CD4-positive, alpha-beta T cell treated with Interleukin-12 subunit alpha and Interleukin-12 subunit beta, for 1 hour (primary cell): ENCODE results near the gene IL5RA.

ENCODE experiments used
- DNase-seq: peaks from one replicate; pipeline ENCODE4 v3.0.0-alpha.2; 2020

Gene IL5RA, protein sequence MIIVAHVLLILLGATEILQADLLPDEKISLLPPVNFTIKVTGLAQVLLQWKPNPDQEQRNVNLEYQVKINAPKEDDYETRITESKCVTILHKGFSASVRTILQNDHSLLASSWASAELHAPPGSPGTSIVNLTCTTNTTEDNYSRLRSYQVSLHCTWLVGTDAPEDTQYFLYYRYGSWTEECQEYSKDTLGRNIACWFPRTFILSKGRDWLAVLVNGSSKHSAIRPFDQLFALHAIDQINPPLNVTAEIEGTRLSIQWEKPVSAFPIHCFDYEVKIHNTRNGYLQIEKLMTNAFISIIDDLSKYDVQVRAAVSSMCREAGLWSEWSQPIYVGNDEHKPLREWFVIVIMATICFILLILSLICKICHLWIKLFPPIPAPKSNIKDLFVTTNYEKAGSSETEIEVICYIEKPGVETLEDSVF

DNA sequence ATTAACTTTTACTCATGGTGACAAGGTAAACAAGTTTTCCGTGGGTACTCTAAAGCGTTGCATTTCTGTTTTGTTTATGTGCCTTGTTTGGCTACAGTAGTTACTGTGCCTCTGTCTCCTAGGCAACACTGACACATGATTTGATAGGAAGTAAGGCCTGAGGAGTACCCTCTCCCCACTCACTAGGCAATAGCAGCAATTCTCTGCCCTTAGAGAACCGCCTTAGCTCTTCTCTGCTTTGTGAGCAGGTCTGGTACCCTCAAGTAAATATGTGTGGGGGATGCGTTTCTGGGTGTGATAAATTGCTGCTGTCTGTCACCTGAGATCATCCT lies at the start of gene IL5RA:
TSS of gene IL5RA (minus strand) at position 76 of the 332 bp plus-strand sequence. CDS start 5,390 bp downstream, outside the sequence.
- peak; percentile 69 for DNase-seq

DNA sequence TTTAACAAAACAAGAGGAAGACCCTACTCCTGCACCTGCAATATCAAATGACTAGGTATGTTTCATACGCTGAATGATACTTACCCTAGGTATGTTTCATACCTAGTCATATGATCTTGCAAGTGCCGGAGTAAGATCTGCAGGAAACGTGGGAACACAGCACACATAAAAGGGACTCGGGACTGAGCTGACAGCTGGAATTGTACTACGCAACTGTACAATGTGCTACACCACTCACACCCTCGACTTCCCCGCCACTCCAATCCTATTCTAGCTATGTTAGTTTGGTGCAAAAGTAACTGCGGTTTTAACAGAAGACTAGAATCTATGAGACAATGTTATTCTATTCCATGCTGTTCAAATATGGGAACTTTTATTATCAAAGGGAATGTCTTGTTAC lies 47.3 kb upstream of the IL5RA start:
- DNase-seq, result no peak

DNA sequence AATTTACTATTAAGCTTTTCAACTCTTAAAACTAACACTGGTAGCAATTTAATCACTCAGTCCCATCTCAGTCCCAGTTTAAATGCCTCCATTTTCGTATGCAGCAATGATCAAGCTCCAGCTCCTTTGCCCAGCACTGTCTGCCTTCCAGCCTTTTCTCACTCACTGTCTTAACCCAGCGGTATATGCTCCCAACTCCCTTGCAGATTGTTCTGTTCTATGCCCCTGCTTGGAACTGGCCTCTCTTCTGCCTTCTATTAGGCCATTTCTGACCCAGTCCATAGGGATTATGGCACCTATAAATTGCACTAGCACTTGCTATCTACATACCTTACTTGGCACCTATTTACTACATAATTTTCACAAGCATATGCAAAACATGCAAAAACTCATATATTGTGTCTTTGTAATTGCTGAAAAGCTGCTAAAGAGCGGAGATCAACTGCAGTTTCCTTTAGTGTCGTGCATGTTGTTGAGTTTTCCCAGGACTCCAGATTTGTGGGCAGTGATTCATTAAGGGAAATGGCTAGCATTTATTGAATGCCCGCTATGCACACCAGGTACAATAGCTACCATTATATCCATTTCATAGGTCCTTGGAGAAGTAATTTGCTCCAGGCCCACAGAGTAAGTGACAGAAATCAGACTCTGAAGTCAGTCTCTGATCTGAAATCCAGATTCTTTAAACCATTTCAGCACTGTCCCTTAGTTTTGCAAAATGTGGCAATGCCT lies 44.9 kb upstream of the IL5RA start:
- no peak for DNase-seq

DNA sequence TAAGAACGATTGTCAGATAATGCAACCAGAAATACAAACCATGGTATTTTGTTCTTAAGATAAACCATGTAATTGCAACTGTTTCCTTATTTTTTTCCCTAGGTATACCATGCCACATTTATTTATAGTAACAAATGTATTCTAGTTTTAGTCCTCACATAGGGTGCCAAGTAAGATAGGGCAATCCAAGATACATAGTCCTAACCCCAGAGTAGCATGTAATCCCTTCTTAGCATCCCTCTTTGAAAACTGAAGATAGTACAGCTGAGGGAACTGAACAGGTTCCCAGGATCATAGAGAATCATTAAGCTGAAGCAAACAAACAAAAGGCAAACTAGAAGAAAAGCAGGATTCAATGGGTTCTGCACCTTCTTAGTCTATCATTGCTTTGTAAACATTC lies 41.3 kb upstream of the IL5RA start:
- no peak for DNase-seq

DNA sequence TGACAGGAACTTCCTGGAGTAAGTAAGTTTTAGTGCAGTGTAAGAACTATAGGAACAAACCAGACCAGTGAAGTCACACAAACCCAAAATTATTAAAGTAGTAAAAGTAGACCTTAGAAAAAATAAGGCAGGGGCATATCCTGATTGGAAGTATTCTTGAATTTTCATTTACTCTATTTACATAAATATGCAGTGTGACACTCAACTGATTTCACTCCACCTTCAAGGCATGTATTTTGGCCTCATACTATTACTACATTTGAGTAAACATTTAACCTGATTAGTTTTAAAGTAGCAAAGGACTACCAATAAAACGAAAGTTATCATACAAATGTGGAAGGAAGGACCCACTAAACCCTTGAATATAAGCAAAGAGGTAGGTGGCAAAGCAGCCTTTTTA lies 39.4 kb upstream of the IL5RA start:
- no peak for DNase-seq

DNA sequence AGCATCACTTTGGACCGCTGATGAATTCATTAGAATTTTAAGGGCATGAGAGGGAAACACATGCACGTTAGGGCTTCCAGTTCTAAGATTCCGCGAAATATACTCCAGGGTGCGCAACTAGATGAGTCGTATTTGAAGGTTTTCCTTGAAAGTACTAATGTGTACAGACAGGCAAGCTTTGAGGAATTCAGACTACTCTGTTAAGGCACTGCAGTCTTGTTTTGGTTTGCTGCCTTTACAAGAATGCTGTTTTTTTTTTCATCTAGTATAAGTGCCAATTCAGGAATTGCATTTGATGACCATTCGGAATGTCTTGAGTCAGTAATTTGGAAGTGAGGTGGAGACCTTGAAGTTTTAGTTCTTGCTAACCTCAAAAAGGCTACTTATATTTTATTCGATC lies 35.7 kb upstream of the IL5RA start:
- no peak for DNase-seq

DNA sequence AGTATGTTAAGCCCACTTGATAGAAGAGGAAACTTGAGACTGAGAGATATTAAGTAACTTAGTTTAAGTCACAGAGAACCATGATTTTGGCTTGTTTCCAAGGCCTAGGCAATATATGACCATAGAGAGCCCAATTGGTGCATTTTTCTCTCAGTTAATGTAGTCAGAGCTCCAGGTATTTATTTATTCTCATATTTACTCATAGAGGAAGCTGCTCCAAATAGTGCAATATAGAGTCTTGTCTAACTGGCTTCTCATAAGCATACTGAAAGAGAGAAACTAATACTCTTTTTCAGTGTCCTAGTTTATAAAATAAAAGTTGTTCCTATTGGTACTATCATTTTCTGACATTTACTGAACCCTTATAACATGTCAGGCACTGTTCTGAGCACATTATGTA lies 31.8 kb upstream of the IL5RA start:
- DNase-seq, result no peak

DNA sequence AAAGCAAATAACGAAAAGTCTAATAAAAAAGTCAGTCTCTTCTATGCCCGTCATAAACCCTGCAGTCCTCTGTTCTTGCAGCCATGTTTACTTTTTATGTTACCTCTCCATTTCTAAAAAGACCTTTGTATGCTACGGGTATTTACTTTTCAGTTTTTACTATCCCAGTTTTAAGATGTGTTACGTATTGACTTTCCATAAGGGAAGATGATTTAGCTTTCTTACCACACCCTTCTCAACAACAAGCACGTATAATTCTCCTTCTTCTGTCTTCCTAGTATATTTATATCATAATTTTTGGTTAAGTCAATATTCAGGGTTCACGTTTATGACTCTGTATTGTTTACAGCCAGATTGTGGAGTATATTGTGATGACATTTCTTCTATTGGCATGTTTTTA lies 27.4 kb upstream of the IL5RA start:
- DNase-seq, result no peak

DNA sequence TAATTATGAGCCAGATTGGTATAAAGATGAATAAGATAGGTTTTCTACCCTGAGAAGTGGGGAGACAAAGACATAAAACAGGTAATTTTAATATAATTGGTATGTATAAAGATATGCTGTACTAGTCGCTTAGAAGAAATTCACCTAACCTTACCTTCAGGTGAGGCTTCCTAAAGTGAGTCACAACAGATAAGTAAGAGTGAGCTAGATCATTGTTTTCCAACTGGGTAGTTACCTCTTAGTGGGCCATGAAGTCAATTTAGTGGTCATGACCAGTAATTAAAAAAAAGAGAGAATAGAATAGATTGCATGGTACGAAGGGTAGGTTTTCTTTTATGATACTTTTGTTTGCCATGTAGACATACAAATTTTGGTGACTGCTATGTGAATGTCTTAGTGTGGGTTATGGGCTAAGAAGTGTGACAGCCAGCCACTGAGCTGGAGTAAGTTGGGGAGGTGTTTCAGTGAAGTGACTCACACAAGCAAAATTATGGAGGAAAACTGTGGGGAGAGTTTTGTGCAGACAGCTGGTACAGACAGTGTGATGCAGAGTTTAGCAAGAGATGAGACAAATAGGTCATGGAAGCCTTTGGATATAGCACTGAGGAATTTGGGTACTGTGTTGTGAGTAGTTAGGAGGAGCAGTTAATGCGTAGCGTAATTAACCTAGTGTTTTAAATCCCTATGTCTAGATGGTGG lies 24.7 kb upstream of the IL5RA start:
- no peak for DNase-seq

DNA sequence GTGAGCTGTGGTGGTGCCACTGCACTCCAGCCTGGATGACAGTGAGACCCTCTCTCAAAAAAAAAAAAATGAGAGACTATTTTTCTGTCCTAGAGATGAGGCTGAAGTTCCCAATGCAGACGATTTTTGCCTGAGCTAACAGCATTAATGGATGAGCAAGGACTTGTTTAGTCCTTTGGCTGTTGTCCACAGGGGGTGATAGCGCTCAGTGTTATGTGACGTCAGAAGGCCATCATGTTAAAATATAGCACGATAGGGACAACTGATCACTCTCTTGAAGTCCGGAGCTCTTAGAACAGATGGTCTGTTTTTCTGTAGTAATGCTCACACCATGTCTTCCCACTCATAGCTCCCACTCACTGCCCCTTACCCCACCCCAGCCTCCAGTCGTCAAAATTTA lies 23.3 kb upstream of the IL5RA start:
- DNase-seq, result no peak

DNA sequence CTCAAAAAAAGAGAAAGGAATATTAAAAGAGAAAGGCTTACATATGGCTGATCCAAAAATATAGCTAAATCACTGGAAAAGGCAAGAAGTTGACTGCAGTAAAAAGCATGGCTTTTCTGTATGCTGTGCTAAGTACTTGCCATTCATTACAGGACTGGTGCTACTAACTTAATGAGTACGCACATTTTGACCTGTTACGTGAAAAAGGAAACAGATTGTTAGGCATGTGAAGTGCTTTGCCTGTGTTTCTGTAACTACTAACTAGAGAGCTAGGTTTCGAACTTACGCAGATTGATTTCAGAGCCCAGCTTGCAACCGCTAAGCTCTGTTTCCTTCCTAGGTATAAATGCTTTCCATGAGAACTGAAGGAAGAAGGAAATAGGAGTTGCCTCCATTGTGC lies 19.4 kb upstream of the IL5RA start:
- no peak for DNase-seq

DNA sequence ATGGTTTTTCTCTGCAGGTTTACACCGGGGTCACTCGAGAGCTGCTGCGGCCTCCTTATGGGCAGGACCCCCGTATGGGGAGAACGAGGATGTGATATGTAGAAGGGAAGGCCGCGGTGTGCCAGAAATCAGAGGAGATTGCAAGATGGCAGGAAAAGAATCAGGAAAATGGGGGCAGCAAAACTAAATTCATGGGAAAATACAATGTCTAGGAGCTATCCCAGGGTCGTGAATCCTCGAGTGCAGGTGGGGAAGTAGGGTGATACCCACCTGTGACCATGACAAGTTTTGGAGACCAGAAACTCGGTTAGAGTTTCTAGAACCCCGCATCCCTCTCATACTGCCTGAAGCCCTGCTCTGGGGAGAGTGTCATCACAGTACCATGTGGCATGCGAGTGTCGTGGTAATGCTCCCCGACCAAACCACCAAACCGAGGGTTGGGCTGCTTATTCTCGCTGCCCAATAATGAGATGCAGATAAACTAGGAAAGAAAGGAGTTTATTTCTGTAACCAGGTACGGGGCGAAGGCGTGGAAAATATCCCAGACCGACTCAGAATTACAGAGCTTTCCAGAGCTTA lies 17.3 kb upstream of the IL5RA start:
- DNase-seq, result peak; percentile 50

DNA sequence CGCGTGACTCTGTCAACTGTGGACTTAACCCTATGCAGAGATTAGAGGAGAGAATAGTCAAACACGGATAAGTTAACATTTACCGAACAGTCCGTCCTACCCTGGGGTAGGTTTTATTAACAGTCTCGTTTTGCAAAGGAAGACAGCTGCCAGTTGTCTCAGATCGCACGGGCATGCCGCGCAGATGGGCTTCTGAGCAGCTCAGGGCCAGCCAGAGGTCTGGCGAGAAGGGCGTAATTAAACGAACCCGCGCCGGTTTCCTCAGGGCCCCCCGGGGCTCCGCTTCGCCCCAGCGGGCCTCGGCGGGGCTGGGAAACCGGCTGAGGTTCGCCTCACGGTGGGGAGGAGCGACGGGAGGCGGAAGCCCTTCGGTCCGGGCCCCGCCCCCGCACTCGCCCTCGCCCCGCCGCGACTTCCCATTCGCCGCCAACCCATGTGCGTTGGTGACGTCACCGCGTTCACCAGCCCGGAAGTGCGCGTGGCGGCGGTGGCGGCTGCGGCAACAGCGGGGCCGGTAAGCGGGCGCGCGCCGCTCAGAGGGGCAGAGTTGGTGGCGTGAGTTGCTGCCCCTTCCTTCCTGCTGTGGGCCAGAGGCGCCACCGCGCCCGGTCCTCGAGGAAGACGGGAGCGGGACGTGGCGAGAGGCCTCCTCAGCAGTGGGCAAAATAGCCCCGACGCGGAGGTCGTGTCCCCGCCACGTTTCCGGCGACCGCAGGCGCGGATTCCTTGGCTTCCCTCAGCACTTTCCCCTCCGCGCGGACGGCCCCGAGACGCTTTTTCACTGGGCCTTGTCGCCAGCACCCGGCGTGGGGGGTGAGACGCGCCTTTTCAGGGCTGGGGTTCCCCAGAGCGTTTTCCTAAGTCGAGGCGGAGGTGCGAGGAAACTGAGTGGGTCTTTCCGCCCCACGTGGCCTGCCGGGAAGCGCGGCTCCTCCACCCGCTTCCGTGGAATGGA lies 16.6 kb upstream of the IL5RA start, which contains the start of gene TRNT1:
TSS of gene TRNT1 (plus strand) at position 464 of the 955 bp plus-strand sequence. CDS start 2,101 bp downstream, outside the sequence.
- DNase-seq, result peak; percentile 95

DNA sequence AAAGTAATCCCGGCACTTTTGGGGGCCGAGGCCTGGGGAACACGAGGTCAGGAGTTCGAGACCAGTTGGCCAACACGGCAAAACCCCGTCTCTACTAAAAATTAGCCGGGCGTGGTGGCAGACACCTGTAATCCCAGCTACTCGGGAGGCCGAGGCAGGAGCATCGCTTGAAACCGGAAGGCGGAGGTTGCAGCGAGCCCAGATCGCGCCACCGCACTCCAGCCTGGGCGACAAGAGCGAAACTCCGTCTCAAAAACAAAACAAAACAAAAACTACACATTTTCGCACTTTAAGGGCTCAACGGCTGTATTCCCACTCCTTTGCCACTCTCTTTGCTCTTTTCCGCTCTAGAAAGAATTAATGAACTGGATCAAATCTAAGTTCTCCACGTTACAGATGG lies 15.8 kb upstream of the IL5RA start:
- DNase-seq, result peak; percentile 17

DNA sequence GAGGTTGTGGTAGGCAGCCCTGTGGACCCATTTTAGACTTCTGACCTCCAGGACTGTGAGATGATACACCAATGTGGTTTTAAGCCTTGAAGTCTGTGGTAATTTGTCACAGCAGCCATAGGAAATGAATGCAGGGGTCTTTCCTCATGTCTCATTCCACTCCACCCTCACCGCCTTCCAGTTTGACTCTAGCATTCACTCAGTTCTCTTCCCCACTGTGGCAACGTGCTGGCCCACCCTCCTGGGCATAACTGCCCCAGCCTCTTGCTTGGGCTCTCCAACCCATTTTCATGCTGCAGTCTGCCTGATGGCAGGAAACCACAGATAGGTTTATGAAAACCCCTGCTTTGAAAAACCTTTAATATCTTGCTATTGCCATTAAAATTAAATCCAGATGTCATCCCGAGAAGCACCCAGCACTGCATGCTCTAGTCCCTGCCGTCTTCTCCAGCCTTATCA lies 9.2 kb upstream of the IL5RA start:
- DNase-seq, result no peak

DNA sequence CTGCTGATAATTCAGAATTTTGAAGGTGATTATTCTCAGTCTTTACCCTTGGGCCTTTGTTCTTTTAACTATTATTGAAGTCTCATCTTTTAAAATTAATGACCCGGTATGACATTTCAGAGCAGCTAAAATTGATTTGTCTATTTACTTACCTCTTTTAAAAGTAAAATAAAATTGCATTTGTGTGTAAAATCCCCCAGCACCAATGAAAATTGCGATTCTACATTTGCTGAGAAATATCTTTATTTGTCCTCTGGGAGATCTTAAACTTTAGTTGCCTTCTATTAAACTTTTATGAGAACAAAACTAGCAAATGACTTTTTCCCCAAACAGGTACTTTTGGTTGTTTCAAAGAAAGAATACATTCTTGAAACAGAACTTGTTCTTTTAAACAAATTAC lies 7.5 kb upstream of the IL5RA start:
- DNase-seq, result no peak

DNA sequence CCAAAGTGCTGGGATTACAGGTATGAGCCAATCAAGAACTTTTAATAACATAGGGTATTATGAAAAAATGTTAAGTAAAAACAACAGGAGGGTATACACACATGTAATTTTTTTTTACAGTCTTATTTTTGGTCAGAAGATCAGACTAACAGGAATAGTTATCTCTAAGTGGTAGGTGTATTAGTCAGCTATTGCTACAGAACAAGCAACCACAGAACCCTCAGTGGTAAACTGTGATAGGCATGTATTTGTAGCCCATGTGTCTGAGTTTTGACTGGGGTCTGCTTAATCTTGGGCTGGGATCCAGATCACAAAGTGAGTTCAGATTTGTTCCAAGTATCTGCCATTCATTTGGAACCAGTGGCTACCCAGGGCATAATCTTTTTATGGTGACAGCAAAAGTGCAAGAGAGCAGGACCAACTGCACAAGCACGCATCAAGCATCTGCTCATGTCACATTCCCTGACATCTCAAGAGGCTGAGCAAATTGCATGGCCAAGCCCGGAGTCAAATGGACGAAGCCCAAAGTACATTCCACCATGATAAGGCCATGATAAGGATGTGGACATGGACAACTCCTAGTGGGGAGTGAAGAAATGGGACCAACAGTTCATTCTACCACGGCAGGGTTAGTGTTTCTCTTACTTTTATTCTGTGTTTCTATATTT lies 3.0 kb upstream of the IL5RA start:
- no peak for DNase-seq

DNA sequence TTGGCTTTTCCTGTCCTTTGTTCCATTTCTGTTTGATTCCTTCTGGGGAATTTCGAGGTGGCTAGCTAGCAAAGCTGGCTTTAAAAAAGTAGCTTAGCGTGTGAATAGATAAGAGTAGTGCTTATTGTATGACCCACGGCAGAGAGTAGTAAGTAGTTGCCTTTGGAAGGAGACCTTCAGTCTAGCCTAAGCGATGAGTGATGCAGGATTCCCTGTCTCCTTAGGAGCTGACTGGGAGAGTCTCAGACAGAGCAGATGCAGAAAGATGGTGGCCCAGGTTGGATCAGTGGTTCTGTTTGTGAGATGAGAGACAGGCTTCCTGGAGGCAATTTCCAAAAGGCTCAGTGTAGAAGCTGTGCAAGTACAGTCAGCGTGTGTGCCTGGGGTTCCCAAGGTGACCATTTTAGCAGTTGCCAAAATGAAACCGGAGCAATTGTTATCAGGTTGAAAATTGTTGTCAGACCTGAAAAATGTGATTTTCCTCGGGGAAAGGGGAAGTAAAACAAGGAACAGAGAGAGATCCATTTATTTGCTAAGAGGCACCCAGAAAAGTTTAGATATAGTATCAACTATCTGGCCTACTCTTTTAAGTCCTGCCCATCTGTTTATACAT lies 681 bp upstream of the IL5RA start:
- DNase-seq, result no peak

DNA sequence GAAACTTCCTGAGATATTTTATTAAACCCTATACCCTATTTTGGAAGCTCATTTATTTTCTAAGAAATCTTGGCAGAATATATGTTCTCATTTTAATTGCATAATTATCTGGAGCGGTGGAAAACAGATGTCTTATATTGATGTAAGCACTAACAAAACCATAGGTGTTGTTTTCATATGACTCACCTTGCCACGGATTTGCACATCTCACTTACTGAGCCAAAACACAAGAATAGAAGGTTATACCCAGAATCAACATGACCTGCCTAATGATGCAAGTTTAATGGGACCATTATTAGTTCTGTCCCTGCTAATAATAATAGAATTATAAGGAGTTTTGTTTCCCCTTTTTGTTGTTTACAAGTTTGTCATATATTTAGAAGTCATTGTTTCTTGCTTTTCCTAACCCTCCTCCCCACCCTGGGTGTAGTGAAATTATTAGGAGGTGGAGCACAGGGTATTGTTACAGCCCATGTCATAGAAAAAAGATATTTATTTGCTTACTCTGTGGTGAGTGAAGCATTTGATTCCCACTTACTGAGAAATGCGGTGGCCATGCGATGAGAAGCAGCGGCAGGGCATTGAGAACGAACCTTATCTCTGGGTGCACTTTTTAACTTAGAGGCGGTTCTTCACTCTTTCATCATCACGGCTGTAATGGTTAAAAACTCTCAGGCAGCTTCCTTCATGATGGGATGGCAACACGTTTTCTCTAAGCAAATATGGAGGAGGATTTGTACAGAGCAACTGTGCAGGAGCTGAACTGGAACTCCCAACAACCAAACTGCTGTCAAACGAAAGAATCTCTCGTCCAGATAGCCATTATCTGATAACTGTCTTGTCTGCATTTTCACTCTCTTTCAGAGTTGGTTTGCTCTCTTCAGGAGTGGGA lies 521 bp downstream of the IL5RA start:
- DNase-seq, result peak; percentile 30

DNA sequence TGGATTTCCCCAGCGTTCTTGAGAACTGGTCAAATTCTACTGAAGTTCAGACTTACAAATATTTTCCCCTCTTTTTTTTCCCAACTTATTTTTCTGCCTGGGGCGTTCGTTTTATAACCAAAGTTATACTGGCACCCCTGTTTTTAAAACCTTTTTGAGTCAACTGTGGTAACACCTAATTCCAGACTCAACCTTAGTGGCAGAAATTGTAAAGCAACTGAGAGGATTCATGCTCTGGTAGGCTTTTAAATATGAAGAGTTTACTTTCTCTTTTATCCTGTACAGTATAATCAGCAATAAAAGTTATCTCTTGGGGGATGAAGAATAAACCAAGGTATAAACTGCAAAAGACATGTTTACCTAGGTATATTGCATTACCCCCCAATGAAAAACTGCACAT lies 2.3 kb downstream of the IL5RA start:
- no peak for DNase-seq
